AG10803 (cell line): ENCODE results near the gene PPP1R1C.
A peak's percentile ranks its signal among the peaks of the same experiment; 100 is the strongest.

Source experiments
- DNase-seq: peaks from one replicate; pipeline ENCODE4 v3.0.0; 2010; ENCODE audit warnings: low read depth
- H3K4me3 ChIP-seq: 2 replicates; pipeline ENCODE4 v1.5.1; 2011; ENCODE audit warnings: mild to moderate bottlenecking, low read length, control low read depth
- CTCF ChIP-seq: conservative IDR thresholded peaks from 2 replicates; pipeline ENCODE4 v1.5.1; 2011; ENCODE audit warnings: mild to moderate bottlenecking, low read length, control low read depth, inconsistent platforms

PPP1R1C gene

GRCh38 chr2:181985632-181986205, at the start of gene PPP1R1C:
TSS of gene PPP1R1C (plus strand) at chr2:181985853. CDS start at chr2:181986111, 258 bp downstream.
- DNase-seq, result no peak
- no peak for TF ChIP-seq CTCF
- H3K4me3 ChIP-seq, result no peak within 1 kb of the TSS

DNA sequence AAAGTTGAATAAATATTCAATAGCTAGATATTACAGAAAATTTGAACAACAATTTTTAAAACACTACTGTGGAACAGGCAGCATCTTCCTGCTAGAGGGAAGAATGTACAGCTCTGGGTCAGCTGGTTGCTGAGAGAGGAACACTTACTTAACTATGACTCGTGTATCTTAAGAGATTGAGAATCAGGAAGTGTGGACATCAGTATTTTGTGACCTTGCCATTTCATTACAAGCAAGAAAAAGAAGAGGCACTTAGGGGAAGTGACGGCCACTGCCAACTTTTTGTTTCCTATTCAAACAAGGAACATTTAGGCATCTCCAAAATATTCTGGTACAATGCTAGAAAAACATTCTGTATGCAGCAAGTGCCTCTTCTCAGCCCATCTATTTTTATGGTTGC, 48.2 kb upstream of the PPP1R1C start:
- DNase-seq, result peak; percentile 44
- TF ChIP-seq CTCF, result no peak
- no peak overlapping the region for H3K4me3 ChIP-seq

DNA sequence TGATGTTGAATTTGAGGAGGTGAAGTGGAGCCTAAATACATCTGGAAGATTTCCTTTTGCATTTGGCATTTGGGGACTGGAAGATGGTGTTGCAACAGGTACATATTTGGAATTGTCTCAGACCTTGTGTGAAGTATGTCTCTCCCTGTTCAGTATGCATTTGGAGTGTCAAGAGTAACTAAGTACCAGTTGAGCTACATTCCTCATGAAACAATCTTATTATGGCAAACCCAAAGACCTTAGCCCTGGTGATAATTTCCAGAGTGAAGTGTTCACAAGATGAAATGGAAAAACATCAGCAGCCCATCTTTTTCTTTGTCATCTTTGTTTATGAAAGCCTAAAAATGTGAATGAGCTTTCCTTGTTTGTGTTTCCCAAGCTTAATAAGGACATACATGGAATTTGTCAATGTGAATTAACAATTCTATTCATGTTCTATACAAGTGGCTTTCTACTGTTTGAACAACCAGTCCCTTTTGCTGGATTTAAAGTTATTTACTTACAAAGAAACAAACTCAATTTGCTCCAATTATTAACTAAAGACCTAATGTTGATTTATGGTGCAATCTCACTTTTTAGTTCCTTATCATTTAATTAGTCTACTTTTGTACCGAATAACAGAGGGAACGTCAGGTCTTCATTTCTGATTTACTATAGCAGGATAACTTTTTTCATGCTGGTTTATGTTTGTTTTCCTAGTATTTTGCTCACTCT, 42.1 kb upstream of the PPP1R1C start:
- TF ChIP-seq CTCF, result no peak
- H3K4me3 ChIP-seq, result no peak overlapping the region
- DNase-seq, result peak; percentile 17

DNA sequence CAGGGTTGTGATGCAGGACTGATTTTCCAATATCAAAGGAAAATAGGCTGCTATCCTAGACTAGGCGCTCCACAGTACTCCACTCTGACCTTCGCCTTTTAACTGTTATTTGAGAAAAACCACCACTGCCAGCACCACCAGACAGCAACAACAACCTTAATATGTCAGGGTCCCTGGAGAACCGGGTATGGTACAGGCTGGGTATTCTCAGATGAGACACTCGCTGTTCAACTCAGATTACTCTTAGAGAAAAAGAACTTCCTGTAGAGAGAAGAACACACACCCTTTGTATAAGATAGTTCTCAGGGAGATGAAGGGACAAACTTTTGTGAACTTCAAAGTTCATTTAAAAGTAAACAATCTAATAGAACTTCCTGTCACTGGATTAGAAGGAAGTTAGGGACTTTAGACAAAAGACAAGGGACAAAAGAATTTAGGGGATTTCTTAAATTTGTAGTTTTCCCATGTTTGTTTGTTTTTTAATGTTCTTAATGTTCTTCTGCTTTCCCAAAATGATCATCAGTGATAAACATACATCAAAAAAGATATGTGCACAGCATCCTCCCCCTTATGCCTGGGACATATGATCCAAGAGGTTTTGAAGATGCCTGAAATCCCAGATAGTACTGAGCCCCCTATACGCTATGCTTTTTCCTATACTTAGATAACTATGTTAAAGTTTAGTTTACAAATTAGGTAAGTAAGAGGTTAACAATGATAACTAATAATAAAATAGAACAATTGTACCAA, 41.3 kb upstream of the PPP1R1C start:
- no peak for DNase-seq
- no peak overlapping the region for H3K4me3 ChIP-seq
- TF ChIP-seq CTCF, result no peak

- H3K4me3 ChIP-seq, result no peak overlapping the region
- TF ChIP-seq CTCF, result no peak
- no peak for DNase-seq
These were observed 40.8 kb upstream of the PPP1R1C start for GRCh38 chr2:181944914-181945291.

DNA sequence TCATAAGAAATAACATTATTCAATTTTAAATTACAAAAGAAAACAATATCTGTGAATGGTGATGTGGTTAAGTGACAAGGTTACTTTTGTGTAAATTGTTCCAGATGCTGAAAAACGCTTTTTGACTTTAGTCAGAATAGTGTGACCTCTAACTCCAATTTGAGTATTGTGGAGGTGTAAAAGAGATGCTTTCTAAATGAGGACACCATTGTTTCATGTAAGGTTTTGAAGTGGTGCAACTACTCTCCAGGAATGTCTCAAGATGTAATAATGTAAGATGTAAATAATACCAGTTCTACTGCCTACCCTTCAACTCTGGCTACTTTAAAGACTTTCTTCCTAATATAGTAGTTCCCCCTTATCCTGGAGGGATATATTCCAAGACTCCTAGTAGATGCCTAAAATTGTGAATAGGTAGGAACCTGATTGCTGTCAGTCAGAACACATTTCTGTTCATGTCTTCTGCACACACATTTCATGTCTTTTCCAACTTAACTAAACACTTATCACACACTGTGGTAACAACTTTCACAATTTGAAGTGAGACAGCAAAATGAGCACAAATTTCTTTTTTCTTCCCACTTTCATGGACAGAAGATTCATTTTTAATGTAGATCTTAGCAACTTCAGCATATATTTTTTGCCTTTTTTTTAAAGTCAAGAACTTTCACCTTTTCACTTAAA, 39.1 kb upstream of the PPP1R1C start:
- no peak for TF ChIP-seq CTCF
- DNase-seq, result peak; percentile 6
- H3K4me3 ChIP-seq, result no peak overlapping the region
